Measurements from ENCODE around the gene NRXN3.

GRCh38 chr14:79225815-79226214, 1055.6 kb downstream of the NRXN3 start:
- no peak for TF ChIP-seq CTCF (IDR thresholded peaks at IDR 0.05; ENCODE audit: poor library complexity, severe bottlenecking)
- TF ChIP-seq POLR2AphosphoS5 (IDR thresholded peaks at IDR 0.05) = no peak
- no peak for TF ChIP-seq EP300 (conservative IDR thresholded peaks at IDR 0.05; ENCODE audit: poor library complexity, severe bottlenecking)
- no peak for TF ChIP-seq REST (IDR thresholded peaks at IDR 0.05; ENCODE audit: borderline replicate concordance)
- no peak for TF ChIP-seq EZH2 (IDR thresholded peaks at IDR 0.05; ENCODE audit: borderline replicate concordance, insufficient read depth, low read length, poor library complexity, severe bottlenecking)
